Stimulated activated CD8-positive, alpha-beta memory T cell treated with anti-CD3 and anti-CD28 coated beads, Interleukin-7, amount 100 ng/mL, for 48 hours (primary cell): ENCODE results near the gene DYNLT3.

Experiments
- DNase-seq, 2 donors: peaks; one replicate each; pipeline ENCODE4 v3.0.0-alpha.2; 2020; ENCODE audit warnings: low read depth in 1 of 2; ENCODE audit errors: extremely low read depth in 1 of 2

Gene DYNLT3

DNA sequence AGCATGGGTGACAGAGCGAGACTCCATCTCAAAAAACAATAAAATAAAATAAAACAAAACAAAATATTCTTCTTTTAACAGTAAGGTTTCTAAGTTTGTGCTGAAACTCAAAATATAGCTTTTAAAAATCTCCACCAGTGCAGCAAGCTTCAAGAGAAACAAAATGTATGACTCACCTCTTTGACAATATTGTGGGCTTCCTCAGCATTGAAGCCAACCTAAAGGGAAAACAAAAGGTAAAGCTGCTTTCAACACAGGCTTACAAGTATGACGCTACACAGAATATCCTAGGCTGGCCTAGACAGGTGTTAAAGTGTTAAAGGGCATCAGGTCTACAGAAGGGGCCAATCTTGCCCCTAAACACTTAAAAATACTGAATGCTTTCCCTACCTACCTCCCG, 1.2 kb downstream of the DYNLT3 start:
- DNase-seq: no peak

DNA sequence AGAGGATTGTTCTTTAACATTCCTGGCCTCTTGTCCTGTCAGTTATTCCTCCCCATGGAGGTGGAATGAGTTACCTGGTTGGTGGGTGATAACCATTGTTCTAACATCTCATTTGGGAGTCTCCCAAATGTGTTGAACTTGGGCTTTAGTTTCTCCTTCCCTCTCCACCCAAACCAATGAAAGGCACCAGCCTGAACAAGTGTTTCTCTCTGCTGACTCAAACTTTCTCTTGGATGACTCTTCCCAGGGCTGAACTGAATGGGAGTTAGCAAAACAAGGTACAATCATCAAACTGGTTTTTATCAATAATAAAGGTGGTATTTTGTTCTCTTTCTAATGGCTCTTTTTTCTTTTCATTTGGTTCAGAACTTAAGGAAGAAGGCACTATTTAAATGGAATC, 2.7 kb downstream of the DYNLT3 start:
- no peak for DNase-seq

DNA sequence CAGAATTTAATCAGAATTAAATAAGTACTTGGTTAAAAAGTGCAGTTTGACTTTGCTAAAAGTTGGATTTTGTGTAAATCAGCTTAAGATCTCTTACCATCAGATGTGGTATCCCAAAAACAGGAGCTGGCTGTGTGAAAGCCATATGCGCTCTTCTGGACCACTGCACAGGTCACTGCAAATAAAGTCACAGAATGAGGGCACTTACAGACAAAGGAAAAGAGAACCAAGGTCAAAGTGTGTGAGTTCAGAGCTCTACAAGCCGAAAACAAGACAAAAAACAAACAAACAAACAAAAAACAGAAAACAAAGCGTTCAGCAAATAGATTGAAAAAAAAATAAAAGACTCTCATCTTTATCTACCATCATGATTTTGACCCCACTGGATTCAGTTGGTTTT, 6.4 kb downstream of the DYNLT3 start:
- DNase-seq: no peak

DNA sequence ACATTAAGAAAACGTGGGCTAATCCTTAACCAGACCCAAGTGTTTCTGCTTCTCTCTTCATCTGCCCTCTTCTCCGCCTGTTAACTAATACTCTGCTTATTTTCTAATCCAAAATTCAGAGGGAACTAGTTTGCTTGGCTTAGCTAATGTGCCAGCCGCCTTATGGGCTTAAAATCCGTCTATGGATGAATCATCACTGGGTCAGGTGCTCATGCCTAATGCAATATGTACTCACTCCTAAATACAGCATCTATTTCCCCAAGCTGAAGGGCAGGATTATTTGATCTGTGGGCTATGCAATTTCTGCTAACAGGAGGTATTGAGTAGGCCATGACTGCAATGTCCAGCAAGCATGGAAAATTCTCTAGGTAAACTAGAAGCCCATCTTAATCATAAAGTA, 12.4 kb downstream of the DYNLT3 start:
- DNase-seq: no peak

DNA sequence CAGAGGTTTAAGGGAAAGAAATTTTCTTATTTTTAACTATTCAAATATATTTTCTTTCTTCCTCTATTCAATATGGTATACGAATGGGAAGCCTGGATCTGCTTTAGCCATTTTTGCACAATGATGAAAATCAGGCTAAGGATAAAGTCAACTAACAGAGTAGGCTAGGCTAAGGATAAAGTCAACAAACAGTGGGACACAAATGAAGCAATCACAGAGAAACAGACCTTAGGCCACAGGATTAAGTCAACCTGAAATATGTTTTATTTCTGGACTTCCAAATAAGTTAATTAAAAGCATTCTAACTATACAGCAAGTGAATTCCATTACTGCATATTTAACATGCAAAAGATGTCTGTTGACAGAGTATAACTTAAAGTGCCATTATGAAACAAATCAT, 17.0 kb downstream of the DYNLT3 start:
- DNase-seq: no peak

DNA sequence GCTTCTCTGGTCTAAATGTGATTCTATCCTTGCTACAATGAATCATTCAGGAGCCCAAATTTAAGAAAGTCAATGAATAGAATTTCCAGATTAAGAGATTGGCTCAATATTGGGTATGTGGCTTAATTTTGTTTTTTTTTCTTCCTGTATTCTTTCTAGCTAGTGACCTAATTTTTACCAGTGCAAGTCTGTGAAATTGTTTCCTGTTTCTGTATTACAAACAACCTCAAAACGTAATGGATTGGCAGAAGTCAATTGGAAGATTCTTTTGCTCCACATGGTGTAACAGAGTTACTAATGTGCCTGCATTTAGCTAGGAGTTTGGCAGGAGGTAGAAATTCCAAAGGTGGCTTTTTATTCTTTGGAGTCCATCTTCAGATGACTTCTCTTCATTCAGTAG, 17.6 kb downstream of the DYNLT3 start:
- DNase-seq: no peak

DNA sequence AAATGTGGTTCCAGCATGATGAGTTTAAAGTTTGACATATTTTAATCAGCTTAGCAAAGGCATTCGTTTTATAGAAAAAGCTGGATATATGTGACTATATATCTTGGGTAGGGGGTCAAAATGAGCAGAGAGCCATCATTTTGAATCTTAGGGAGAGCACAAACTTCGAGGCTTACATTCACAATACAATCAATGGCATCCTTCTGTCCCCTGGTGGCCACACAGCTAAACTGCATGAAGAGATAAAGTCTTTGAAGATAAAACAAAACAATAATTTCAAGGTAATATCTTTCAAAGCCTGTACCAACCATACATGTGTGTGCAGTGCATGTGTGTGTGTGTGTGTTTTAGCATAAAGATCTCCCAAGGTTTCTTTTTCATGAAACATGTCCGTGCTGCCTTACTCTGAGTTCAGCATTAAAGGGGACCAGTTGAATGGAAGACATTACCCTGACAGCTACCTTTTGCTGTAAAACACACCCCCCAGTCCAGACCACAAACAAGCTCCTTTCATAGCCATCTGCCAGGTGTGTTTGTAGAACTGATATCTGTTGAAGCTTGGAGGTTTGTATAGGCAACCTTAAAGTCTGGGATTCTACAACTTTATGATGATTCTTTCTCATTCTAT, 22.0 kb downstream of the DYNLT3 start:
- no peak for DNase-seq

DNA sequence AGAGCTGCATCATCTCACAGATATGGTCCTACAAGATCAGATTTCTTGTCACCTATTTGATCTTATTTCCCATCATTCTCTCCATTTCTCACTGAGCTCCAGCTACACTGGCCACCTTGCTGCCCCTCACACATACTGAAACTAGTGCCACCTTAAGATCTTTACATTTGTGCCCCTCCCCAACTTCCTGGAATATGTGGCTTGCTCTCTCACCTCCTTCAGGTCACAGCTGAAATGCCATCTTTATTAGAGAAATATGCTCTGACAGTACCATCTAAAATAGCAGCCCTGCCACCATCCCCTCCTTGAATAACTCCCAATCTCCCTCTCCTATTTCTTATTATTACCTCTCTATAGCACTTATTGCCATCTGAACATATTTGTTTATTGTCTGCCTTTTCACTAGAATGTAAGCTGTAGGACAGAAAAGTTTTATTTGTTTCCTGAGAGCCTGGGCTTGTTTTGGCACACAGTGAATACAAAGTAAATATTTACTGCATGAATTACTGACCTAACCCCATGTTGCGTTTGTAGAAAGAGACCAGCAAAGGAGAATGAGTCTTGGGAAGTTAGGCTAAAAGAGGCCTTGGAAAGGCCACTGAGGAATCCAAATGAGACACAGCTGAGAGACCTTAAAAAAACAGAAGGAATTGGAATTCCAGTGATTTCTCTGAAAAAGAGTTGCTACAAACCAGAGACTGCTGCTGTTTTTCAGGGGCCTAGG, 22.7 kb downstream of the DYNLT3 start:
- no peak for DNase-seq

DNA sequence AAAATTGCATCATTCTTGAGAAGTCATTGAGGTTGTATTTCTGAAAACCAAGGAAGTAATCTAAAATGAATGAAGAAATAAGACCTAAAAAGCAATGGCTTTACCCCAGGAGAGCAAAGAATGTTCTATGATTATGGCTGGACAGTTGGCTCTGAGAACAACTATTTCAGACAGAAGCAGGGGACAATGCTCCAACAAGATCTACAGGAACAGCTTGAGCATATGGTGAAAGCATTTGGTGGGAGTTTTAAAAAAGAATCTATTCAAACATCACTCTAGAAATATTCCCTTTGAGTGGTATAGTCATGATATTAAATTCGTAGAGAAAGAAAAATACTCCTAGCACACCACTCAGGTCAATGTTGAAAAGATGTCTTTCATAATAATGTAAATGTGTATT, 26.7 kb downstream of the DYNLT3 start:
- DNase-seq: no peak

DNA sequence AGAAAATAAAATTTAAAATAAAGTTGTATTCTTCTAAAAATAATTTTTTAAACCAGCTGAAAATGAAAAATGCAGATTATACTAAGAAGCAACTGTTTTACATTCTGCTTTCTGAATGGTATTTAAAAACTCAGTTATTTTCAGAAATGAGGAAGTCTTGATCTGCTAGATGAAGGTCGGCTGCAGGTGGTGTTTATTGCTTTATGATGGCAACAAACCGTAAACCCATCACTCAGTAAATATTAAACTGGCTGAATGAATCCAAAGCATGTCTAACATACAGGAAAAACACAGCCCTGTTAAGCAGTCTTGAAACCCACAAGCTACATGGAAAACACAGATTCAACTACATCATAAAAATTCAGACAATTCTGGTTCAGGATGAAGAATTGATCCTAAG, 29.3 kb downstream of the DYNLT3 start:
- DNase-seq: no peak

DNA sequence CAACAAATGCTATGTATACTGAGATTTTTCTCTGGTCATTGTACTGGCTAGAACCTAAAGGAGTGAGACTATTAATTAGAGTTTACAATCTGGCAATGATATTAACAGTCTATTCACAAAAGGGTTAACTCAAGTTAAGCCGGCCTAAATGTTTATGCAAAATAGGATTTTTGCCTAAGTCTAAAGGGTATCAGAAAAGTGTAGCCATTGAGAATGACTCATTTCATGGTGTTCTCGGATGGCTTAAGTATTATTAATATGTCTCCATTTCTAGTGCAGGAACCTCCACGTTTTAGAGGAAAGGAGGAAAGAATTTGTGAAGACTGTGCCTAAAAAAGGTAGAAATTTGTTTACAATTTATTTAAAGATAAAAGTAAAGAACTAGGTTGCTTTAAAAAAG, 29.8 kb downstream of the DYNLT3 start:
- no peak for DNase-seq

DNA sequence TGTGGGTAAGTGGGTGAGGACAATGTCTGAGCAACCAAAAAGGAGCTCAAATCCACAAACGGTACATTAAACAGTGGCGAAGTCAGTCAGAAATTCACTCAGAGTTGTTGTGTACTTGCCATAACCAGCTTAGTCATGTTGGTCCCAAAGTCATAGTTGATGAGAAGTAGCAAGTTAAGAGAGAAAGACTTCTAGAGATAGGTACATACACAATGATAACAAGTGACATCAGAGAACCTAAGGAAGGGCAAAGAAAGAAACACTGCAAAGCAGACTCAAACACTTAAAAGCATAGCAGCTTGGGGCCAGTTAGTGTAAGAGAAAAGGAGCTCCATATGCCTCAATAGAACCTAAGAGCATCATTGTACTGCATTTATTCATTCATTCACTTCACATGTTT, 30.2 kb downstream of the DYNLT3 start:
- DNase-seq: no peak

DNA sequence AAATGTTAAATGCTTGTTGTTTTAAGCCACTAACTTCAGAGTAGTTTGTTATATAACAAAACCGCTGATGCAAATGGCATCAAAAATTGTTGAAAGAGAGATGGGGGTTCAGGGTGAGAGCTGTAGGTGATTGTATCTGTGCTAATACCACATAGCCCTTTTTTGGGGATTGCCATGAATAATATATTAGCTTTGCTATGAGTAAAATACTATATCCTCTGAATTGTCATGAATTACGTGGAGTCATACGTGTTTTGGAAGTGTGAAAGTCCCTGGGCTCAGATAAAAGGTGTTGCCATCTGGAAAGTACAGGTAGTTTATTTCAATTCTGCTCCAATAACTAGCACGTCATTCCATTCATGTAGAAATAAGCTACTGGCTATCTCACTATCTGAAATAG, 30.6 kb downstream of the DYNLT3 start:
- DNase-seq: no peak

DNA sequence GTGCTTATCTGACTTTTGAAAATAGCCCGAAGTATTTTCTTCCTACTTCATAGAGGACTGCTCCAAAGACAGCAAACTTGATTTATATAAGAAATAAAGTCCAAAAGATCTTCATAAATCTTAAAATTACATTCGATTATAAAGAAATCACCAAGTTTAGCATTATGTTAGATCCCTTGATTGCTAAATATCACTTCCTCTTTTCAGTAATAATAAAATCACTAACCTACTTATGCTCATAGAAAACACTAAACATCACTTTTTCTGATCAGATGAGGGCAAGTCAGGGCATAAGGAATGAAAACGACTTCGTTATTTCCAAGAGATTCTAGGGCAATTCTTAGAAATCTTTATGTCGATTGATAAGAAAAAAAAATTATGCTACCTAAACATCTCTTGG, 32.0 kb downstream of the DYNLT3 start:
- DNase-seq: no peak

DNA sequence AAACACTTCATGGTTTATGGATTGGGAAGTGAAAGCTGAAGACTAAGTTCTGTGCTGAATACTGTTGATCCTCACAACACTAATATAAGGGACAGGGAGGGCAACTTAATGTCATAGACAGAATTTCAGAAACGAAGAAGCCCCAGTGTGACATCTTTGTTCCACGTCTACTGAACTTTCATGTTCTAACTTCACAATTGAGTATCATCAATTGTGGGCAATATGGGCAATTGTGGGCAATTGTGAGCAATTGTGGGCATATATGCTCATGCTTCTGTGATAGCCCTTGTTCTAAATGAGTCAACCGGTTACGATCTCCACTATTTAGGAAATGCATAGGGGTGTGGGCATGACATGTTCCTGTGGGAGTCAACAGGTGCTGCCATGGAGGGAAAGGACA, 33.8 kb downstream of the DYNLT3 start:
- DNase-seq: peak in 1 of 2 donors; percentile 5

DNA sequence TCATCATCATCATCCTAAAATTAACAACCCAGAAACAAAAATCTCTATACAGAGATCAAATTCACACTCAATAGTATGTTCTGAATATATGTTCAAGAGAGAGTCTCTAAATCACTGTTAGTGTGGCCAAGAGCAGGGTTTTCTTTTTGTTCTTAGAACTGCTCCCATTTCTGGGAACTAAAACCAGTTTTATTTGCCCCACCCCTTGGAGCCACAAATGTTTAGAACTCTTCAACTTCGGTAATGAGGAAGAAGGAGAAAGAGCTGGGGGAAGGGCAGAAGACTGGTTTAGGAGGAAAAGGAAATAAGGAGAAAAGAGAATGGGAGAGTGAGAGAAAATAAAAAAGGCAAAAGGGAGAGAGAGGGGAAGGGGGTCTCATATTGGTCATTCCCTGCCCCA, 35.3 kb downstream of the DYNLT3 start:
- no peak for DNase-seq

DNA sequence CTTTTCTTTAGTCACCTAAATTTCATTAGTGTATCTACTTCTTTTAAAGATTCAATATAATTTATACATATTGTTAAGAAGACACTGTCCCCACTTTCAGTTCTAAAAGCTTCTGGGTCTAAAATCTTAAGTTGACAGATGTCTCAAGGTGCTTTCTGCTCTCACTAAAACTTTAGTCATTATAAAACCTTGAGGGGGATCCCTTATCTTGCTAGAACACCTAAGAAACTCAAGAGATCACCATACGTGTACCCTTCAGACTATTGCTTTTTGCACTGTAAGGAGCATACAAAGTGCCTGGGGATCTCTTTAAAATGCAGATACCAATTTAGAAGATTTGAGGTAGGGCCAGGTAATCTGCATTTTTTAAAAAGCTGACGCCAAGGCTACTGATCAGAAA, 37.4 kb downstream of the DYNLT3 start:
- no peak for DNase-seq

DNA sequence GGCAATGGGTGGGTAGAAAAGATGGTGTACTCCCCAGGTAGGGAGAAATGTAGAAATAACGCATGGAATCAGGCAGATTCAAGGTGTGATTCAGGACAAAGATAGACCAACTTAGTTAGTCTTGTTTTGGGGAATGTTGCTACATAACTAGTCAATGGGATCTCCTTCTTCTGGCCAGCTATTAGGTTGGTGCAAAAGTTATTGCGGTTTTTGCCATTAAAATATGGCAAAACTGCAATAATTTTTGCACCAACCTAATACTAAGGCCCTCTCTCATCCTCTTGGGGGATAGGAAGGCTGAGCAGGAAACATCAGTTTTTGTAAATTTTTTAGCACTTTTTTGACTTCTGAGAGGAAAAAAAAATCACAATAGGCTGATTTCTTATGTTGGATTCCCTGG, 44.3 kb downstream of the DYNLT3 start:
- DNase-seq: no peak

DNA sequence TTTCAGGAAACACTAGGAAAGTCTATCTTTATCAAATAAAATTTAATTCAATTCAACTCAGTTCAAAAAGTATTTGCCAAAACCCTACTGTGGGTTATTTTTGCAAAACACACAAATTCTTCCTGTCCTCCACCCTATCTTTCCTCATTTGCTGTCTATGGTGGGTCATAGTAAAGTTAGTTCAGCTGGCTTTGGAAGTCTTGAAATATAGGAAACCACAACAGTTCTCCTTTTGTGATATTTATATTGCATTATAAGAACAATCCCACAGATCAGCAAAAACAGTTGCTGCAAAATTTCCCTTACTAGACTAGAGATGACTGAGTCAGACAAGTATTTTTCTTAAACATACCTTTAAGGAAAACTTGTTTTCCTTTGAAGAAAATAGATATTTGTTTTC, 45.3 kb downstream of the DYNLT3 start:
- no peak for DNase-seq

DNA sequence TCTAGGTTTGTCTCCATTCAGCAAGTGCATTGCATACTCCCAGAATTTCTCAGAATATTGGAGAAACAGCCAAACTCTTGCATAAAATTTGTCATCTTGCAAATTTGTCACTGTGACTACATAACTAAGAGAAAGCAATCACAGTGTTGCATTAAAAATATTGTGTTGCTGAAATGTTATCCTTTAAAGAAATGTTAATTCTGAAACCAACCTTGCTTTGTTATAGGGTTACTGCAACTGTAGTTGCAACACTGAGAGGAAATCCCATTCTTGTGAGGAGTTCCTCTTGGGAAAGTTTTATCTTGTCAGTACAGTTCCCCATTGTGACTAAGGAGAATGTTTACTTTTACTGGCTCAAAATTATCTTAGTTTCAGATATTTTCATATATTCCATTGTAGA, 46.7 kb downstream of the DYNLT3 start:
- no peak for DNase-seq

DNA sequence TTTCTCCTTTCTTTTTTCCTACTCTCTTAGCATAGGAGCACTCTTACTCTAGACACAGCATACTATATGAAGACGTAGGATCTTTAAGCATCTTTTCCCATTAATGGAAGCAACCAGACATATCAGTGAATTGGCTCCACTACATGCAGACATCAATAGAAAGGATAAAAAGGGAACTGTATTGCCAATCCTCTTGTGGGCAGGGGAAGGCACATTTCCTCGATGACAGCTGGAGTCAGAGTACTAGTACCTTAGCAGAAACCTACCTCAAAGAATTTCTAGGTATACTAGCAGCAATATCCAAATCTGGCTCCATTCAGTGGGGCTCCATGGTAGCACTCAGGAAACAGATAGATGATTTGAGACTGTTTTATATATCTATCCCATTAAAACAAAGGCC, 47.4 kb downstream of the DYNLT3 start:
- no peak for DNase-seq

DNA sequence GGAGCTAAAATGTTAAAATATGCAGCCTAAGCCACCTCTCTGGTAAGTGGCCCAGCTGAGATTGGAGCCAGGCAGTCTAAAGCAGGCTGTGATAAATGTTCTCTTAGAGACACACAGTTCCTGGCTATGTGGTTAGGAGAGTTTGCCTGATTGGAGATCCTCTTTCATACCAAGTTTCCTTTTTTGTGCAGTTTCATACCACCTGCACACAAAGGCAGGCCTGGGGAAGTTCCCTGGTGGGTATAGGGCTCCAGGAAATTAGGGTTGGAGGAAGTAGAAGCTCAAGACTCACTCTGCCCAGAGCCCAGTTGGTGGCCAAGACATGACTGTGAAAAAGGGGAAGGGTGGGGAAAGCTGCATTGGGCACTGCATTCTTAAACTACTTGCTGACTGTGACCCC, 50.6 kb downstream of the DYNLT3 start:
- no peak for DNase-seq

DNA sequence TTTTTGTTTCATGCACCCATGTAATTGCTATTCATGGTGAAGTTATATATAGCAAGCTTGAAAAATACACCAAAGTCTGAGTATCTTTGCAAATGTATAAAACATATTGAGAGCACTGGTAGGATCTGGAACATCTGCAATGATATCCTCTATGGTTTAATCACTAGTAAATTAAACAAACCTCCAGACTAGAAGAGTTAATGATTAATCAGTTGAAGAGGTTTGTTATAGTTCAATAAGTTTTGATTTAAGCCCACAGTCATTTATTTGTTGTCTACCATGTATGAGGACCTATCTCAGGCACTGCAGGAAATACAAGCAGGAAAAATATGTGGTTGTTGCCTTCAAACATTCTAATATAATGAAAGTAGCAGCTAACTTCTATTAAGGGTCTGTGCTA, 51.1 kb downstream of the DYNLT3 start:
- DNase-seq: no peak
